DMS53 treated with DMSO at 0.1 percent for 48 hours (cell line): ENCODE measurements around the gene HBD.

Experiments used
- DNase-seq: peaks from one replicate; lab custom pipeline; 2025; ENCODE audit not compliant: unreplicated experiment; lab: John Stamatoyannopoulos, UW

The HBD gene

GRCh38 chr11:5233307-5233706, 976 bp downstream of the HBD start:
- DNase-seq, result no peak

DNA sequence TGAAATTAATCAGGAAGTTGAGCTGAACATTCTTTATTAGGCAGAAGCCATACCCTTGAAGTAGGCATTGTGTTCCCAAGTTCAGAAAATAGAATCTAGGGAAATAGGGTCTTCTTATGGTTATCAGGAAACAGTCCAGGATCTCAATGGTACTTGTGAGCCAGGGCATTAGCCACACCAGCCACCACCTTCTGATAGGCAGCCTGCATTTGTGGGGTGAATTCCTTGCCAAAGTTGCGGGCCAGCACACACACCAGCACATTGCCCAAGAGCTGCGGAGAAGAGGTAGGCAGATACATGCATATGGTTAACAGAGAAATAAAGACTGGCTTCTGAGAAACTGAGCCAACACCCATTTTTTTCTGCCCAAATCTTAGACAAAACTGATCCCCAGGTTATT, 1.5 kb downstream of the HBD start:
- DNase-seq, result no peak

GRCh38 chr11:5232176-5232575, 2.1 kb downstream of the HBD start:
- DNase-seq, result no peak

GRCh38 chr11:5231111-5231510, 3.2 kb downstream of the HBD start:
- no peak for DNase-seq

DNA sequence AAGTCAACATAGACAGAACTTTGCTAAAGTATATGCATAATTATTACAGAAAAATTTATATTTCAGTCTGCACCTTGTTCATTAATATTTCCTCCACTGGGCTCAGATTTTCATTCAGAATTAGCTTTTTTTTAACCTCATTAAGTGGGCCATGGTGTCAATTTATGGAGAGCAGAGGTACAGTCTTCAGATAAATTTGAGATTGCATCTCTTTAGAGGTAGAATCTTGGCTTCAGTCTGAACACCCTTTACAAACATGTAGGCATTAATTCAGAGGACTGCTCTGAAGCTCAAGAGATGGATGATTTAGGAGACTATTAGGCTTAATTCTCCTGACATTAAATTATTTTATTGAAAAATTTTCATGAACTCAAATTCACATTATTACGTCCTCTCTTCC, 4.0 kb downstream of the HBD start:
- DNase-seq, result no peak

DNA sequence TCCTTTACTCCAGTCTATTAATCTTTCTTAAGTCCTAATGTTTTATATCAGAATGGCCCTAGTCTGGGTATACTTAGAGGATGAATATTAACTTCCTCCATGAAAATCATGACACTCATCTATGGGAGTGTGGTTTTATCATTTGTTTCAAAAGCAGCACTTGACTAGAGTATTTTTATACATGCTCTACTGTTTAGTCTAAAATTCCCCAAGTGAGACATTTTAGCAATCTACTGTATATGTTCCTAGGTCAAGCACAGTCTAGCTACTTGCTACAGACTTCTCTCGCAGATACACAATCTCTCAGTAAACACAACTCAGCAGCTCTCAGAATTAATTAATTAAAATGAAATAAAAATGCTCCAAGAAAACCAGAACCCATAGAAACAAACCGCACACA, 4.5 kb downstream of the HBD start:
- DNase-seq, result no peak

GRCh38 chr11:5229356-5229755, 4.9 kb downstream of the HBD start:
- no peak for DNase-seq

DNA sequence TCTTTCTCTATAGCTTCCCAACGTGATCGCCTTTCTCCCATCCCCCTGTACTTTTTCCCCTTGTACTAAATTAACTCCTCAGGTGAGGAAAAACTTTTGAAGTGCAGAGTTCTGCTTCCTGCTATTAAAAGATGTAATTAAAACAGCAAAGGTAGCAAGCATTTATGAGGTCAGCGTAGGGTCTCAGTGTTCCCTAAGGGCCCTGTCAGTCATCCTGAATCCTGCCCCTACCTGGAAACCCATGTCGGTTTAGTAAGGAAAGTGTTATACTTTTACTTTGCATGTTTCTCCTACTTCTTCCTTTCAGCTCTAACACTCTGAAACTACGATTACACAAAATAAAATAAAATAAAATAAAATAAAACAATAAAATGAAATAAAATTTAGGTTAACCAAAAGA, 6.2 kb downstream of the HBD start:
- no peak for DNase-seq

DNA sequence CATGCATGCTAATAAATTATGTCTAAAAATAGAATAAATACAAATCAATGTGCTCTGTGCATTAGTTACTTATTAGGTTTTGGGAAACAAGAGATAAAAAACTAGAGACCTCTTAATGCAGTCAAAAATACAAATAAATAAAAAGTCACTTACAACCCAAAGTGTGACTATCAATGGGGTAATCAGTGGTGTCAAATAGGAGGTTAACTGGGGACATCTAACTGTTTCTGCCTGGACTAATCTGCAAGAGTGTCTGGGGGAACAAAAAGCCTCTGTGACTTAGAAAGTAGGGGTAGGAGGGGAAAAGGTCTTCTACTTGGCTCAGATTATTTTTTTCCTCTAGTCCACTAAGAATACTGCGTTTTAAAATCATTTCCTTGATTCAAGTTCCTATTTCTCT, 6.6 kb downstream of the HBD start:
- DNase-seq, result no peak

DNA sequence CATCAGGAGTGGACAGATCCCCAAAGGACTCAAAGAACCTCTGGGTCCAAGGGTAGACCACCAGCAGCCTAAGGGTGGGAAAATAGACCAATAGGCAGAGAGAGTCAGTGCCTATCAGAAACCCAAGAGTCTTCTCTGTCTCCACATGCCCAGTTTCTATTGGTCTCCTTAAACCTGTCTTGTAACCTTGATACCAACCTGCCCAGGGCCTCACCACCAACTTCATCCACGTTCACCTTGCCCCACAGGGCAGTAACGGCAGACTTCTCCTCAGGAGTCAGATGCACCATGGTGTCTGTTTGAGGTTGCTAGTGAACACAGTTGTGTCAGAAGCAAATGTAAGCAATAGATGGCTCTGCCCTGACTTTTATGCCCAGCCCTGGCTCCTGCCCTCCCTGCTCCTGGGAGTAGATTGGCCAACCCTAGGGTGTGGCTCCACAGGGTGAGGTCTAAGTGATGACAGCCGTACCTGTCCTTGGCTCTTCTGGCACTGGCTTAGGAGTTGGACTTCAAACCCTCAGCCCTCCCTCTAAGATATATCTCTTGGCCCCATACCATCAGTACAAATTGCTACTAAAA, 7.5 kb downstream of the HBD start, which contains the start of gene HBB:
TSS of gene HBB (minus strand) at position 340 of the 579 bp plus-strand sequence. CDS start at position 290, 50 bp downstream.
- no peak for DNase-seq

DNA sequence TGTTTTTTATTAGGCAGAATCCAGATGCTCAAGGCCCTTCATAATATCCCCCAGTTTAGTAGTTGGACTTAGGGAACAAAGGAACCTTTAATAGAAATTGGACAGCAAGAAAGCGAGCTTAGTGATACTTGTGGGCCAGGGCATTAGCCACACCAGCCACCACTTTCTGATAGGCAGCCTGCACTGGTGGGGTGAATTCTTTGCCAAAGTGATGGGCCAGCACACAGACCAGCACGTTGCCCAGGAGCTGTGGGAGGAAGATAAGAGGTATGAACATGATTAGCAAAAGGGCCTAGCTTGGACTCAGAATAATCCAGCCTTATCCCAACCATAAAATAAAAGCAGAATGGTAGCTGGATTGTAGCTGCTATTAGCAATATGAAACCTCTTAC, 8.8 kb downstream of the HBD start:
- DNase-seq, result no peak

DNA sequence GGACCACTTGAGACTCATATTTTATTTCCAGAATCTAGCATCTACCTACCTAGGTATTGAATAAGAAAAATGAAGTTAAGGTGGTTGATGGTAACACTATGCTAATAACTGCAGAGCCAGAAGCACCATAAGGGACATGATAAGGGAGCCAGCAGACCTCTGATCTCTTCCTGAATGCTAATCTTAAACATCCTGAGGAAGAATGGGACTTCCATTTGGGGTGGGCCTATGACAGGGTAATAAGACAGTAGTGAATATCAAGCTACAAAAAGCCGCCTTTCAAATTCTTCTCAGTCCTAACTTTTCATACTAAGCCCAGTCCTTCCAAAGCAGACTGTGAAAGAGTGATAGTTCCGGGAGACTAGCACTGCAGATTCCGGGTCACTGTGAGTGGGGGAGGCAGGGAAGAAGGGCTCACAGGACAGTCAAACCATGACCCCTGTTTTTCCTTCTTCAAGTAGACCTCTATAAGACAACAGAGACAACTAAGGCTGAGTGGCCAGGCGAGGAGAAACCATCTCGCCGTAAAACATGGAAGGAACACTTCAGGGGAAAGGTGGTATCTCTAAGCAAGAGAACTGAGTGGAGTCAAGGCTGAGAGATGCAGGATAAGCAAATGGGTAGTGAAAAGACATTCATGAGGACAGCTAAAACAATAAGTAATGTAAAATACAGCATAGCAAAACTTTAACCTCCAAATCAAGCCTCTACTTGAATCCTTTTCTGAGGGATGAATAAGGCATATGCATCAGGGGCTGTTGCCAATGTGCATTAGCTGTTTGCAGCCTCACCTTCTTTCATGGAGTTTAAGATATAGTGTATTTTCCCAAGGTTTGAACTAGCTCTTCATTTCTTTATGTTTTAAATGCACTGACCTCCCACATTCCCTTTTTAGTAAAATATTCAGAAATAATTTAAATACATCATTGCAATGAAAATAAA, 9.5 kb downstream of the HBD start:
- DNase-seq, result no peak

DNA sequence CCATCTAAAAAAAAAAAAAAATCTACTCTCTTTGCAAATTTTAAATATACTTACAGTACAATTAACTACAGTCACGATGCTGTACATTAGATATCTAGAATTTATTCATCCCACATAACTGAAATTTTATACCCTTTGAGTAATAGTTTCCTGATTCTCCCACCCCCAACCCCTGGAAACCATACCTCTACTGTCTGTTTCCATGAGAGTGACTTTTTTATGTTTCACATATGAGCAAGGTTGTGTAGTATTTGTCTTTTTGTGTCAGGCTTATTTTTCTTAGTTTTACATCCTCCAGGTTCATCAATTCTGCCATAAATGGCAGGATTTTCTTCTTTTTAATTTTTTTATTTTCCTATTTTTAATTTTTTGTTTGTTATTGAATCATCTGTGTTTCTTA, 10.6 kb downstream of the HBD start:
- no peak for DNase-seq

DNA sequence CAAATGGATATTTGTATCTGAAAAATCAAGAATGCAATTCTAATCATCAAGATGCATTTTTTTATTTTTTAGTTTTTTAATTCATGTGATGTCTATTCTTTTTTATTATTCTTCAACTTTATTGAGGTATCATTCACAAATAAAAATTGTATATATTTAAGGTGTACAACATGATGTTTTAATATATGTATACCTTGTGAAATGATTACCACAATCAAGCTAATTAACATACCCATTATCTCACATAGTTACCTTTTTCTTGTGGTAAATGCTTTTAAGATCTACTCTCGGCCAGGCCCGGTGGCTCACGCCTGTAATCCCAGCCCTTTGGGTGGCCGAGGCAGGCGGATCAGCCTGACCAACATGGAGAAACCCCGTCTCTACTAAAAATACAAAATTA, 11.1 kb downstream of the HBD start:
- DNase-seq, result no peak

- no peak for DNase-seq
These were observed 23.9 kb downstream of the HBD start for GRCh38 chr11:5210376-5210885.

DNA sequence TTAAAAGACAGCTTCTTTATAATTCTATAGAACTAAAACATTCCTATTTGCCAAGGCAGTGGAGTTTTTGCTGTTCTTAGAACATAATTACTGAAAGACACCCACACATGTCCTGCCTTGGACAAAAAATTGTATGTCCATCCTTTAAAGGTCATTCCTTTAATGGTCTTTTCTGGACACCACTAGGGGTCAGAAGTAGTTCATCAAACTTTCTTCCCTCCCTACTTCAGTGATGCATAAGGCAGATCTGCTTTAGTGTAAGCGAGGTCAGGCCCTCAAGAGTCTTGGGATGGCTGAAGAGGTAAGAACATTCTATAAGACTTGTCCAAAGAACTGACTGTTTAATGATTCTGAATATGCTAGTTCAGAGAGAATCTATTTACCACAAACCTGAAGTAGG, 29.5 kb downstream of the HBD start:
- DNase-seq, result peak; percentile 81

DNA sequence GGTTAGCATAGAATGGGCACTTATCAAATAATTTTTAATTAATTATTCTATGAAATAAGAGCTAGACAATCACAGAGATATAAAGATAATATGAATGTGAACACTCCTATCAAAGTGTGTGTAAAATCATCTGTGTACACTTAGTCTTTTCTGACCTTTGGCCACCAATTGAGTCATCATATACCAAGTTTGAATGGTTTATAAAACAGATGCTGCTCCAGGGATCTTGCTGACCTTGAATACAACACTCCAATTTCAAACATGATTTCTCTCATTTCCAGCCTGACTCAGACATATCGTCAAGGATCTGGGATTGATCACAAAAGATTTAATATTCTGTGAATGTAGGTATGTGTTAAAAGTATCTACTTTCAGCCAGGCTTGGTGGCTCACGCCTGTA, 30.9 kb downstream of the HBD start:
- DNase-seq, result no peak

- no peak for DNase-seq
These were observed 33.7 kb downstream of the HBD start, which contains the start of gene OR51V1 for GRCh38 chr11:5200582-5200981. Gene OR51V1 (minus strand): TSS chr11:5200682. CDS start chr11:5200682, 0 bp downstream.

DNA sequence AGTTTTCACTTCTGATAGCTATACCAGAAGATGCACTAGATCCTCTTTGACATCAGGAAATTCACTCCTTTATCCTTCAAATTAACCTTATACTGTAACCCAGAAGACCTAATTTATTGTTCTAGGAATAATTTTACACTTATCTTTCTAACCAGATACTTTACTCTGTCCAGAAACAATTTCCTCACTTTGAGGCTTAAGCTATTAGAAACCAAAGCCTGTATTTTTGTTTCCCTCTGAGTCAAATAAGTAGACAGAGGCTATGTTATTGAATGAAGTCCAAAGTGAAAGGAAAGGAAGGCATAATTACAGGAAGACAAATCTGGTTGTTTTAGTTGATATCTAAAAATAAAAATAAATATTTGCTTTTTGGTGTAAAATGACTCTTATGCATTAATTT, 36.0 kb downstream of the HBD start:
- no peak for DNase-seq

GRCh38 chr11:5197536-5197935, 36.7 kb downstream of the HBD start:
- DNase-seq, result no peak

- no peak for DNase-seq
These were observed 37.6 kb downstream of the HBD start for GRCh38 chr11:5196731-5197130.

DNA sequence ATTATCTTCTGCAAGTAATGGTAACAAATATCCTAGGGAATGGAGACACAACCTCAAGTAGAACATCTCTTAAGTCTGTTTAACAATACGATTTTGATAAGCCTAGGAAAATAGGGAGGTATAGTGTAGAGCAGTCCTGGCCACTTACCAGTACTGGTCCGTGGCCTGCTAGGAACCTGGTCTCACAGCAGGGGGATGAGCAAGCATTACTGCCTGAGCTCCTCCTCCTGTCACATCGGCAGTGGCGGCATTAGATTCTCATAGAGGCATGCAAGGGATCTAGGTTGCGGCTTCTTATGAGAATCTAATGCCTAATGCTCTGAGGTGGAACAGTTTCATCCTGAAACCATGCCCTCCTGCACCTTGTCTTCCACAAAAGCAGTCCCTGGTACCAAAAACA, 38.2 kb downstream of the HBD start:
- no peak for DNase-seq
